Stomach (tissue), 9 donors: ENCODE measurements around the gene ZFX. TPM values are rescaled to one million over a fixed set of nuclear protein-coding genes. Genes with fewer than 3 reads are reported as not detected.

Source experiments
- DNase-seq, 2 donors: peaks; one replicate each; pipeline versions ENCODE4 v3.0.0 to v3.0.0-alpha.2; 2013 to 2019
- H3K27ac ChIP-seq, 5 donors: fragments of 200-600 bp in 4 of 5; sonication (generic) in 4 of 5; one replicate each; pipeline ENCODE4 v1.5.1; 2013 to 2019; ENCODE audit warnings: mild to moderate bottlenecking in 1 of 5, moderate library complexity in 1 of 5
- H3K27me3 ChIP-seq, 3 donors: fragments of 200-600 bp; sonication (generic); one replicate each; pipeline ENCODE4 v1.5.1; 2017 to 2019; ENCODE audit warnings: mixed run types in 1 of 3
- H3K36me3 ChIP-seq, 4 donors: fragments of 200-600 bp; sonication (generic); 1 replicate in 3 of 4; 2 replicates in 1 of 4; pipeline ENCODE4 v1.5.1; 2016 to 2019
- H3K4me1 ChIP-seq, 4 donors: fragments of 200-600 bp; sonication (generic); one replicate each; pipeline ENCODE4 v1.5.1; 2016 to 2019
- H3K4me3 ChIP-seq, 4 donors: fragments of 200-600 bp; sonication (generic) in 3 of 4; one replicate each; pipeline ENCODE4 v1.5.1; 2016 to 2019; ENCODE audit warnings: mild to moderate bottlenecking in 1 of 4
- H3K9me3 ChIP-seq, 4 donors: fragments of 200-600 bp; sonication (generic); one replicate each; pipeline ENCODE4 v1.5.1; 2016 to 2019
- CTCF ChIP-seq, 7 experiments: fragments of 450-650 bp in 4 of 7; fragments of 200-600 bp in 3 of 7; sonication (generic) in 3 of 7; IDR thresholded peaks; one replicate each; pipeline ENCODE4 v1.5.1; 2016 to 2019; ENCODE audit warnings: antibody characterized with exemption in 7 of 7, control low read depth in 2 of 7, mild to moderate bottlenecking in 1 of 7
- EP300 ChIP-seq: sonication (generic); formaldehyde crosslinking; IDR thresholded peaks from one replicate; pipeline ENCODE4 v1.6.1; 2017; ENCODE audit warnings: antibody characterized with exemption
- POLR2A ChIP-seq, 4 donors: fragments of 450-650 bp; IDR thresholded peaks; one replicate each; pipeline ENCODE4 v1.6.1; 2016; ENCODE audit warnings: antibody characterized with exemption in 4 of 4, control low read depth in 2 of 4, mild to moderate bottlenecking in 1 of 4, moderate library complexity in 1 of 4
- POLR2AphosphoS5 ChIP-seq, 3 donors: sonication (generic); formaldehyde crosslinking; IDR thresholded peaks; one replicate each; pipeline ENCODE4 v1.6.1; 2016; ENCODE audit warnings: antibody characterized with exemption in 3 of 3
- WGBS, 5 donors: extraction: QIAGEN DNeasy Blood & Tissue Kit in 3 of 5; methylation state at CpG; one replicate each; pipeline versions ENCODE4 v1.1.5 to v1.1.7; 2013 to 2018; 5-methylcytosine and 5-hydroxymethylcytosine counted together
- intact Hi-C: fragments of 100-400 bp; cut with DNase I; formaldehyde crosslinking; loops from one replicate; pipeline ENCODE4 v1.15.1; 2023; ENCODE audit warnings: low total_unique reads
- polyA plus RNA-seq, 3 donors: library from polyadenylated mRNA; stranded (reverse); fragments of 200-250 nt; gene quantifications; one replicate each; pipeline ENCODE4 v1.2.3, GENCODE V29; 2013
- total RNA-seq, 5 donors: library from RNA; depleted of rRNA; stranded (reverse); fragments of >200 nt; gene quantifications; one replicate each; pipeline versions ENCODE4 v1.1.0 to v1.2.3, GENCODE V29; 2014 to 2016
- donor health status: healthy with polysubstance abuse.
- donor health status: Bipolar disorder and iron deficiency.
- donor health status: healthy.

ZFX gene
- total and polyA plus RNA-seq, 8 donors, result 3.8 to 73.6 (median 17.4) TPM

GRCh38 chrX:24169211-24169610 lies 19.7 kb downstream of the ZFX start:
- Histone ChIP-seq H3K27me3 (no peaks in the 10 kb centered on the region), H3K36me3 (peaks cover 0 to 18% (median 18%) of the 10 kb centered on the region in 4 donors), H3K4me1 (peaks cover 4 to 81% (median 59%) of the 10 kb centered on the region in 4 donors), H3K27ac (no peak overlapping the region), H3K4me3 (no peak overlapping the region), H3K9me3 (no peaks in the 10 kb centered on the region)
- no peak for TF ChIP-seq EP300
- no peak for TF ChIP-seq CTCF (IDR thresholded peaks at IDR 0.05)
- no peak for DNase-seq
- 43 to 56% (median 55%) methylated on average over 3 of the region's 3 CpGs for WGBS, 5 donors
- intact Hi-C loops, result no loop called here

GRCh38 chrX:24173115-24173847 lies 23.8 kb downstream of the ZFX start:
- no peak for DNase-seq
- Histone ChIP-seq H3K27ac (no peak overlapping the region), H3K4me1 (peaks cover 4 to 40% (median 27%) of the 10 kb centered on the region in 4 donors), H3K27me3 (no peaks in the 10 kb centered on the region), H3K36me3 (peaks cover 0 to 59% (median 56%) of the 10 kb centered on the region in 4 donors), H3K4me3 (no peak overlapping the region), H3K9me3 (no peaks in the 10 kb centered on the region)
- WGBS, 5 donors, result 82 to 92% (median 86%) methylated on average over 9 to 11 of the region's 11 CpGs
- intact Hi-C loops, result no loop called here
- no peak for TF ChIP-seq POLR2A (IDR thresholded peaks at IDR 0.05)
- TF ChIP-seq POLR2AphosphoS5 (IDR thresholded peaks at IDR 0.05), result no peak
- no peak for TF ChIP-seq CTCF (IDR thresholded peaks at IDR 0.05)
- no peak for TF ChIP-seq EP300

GRCh38 chrX:24175276-24175675 lies 25.7 kb downstream of the ZFX start:
- whole genome bisulfite sequencing, 5 donors, result 10 to 70% (median 21%) methylated on average over 1 of the region's 1 CpG

GRCh38 chrX:24178441-24178840 lies 28.9 kb downstream of the ZFX start:
- H3K27me3 ChIP-seq, result no peaks in the 10 kb centered on the region
- no peak overlapping the region for H3K27ac ChIP-seq
- H3K4me3 ChIP-seq, result no peak overlapping the region
- H3K9me3 ChIP-seq, result no peaks in the 10 kb centered on the region
- peaks cover 0 to 9% (median 0%) of the 10 kb centered on the region in 4 donors for H3K4me1 ChIP-seq
- intact Hi-C loops, result no loop called here
- no peak for DNase-seq
- WGBS, 5 donors, result 85 to 99% (median 95%) methylated on average over 6 to 8 of the region's 8 CpGs
- TF ChIP-seq EP300 (no peak), POLR2A (IDR thresholded peaks at IDR 0.05) (no peak), POLR2AphosphoS5 (IDR thresholded peaks at IDR 0.05) (no peak), CTCF (IDR thresholded peaks at IDR 0.05) (no peak)
- peaks cover 8 to 83% (median 71%) of the 10 kb centered on the region in 4 donors for H3K36me3 ChIP-seq

More at GRCh38 chrX:24175276-24175675, 25.7 kb downstream of the ZFX start:
- Histone ChIP-seq H3K4me3 (no peak overlapping the region), H3K27ac (no peak overlapping the region), H3K27me3 (no peaks in the 10 kb centered on the region), H3K9me3 (no peaks in the 10 kb centered on the region), H3K36me3 (peaks cover 8 to 79% (median 71%) of the 10 kb centered on the region in 4 donors), H3K4me1 (peaks cover 0 to 21% (median 13%) of the 10 kb centered on the region in 4 donors)
- no peak for DNase-seq
- intact Hi-C loops, result no loop called here
- TF ChIP-seq EP300 (no peak), POLR2AphosphoS5 (IDR thresholded peaks at IDR 0.05) (no peak), POLR2A (IDR thresholded peaks at IDR 0.05) (no peak), CTCF (IDR thresholded peaks at IDR 0.05) (no peak)
